Loucy (cell line): Measurements from ENCODE around the gene ANP32A.

Experiments
- EZH2phosphoT487 ChIP-seq: fragments of 200-600 bp; IDR thresholded peaks from 2 replicates; pipeline ENCODE4 v1.6.1; 2018; ENCODE audit warnings: antibody characterized with exemption, mild to moderate bottlenecking, moderate library complexity, borderline replicate concordance
- TF ChIP-seq, protein P1 (sequence below): fragments of 200-600 bp; sonication (generic); conservative IDR thresholded peaks from 2 replicates; pipeline ENCODE4 v1.5.1; 2014; ENCODE audit warnings: mild to moderate bottlenecking, antibody characterized with exemption, low read length

DNA sequence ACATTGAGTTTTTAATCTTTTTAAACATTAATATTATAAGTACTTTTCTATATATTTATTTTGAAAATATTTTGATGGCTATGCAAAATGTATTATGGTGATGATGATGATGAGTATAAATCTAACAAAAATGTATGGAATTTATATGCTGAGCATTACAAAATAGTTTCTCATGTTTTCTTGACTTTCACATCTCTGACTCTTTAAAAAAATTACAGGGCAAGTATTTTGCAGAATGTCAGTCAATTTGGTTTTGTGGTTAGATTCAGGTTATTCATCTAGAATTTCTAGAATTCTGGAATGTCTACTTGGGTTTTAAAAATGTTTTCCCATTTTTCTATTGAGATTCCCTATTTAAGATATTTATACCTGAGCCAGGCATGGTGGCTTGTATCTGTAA is 41.7 kb upstream of the ANP32A start:
- TF ChIP-seq, protein P1, sequence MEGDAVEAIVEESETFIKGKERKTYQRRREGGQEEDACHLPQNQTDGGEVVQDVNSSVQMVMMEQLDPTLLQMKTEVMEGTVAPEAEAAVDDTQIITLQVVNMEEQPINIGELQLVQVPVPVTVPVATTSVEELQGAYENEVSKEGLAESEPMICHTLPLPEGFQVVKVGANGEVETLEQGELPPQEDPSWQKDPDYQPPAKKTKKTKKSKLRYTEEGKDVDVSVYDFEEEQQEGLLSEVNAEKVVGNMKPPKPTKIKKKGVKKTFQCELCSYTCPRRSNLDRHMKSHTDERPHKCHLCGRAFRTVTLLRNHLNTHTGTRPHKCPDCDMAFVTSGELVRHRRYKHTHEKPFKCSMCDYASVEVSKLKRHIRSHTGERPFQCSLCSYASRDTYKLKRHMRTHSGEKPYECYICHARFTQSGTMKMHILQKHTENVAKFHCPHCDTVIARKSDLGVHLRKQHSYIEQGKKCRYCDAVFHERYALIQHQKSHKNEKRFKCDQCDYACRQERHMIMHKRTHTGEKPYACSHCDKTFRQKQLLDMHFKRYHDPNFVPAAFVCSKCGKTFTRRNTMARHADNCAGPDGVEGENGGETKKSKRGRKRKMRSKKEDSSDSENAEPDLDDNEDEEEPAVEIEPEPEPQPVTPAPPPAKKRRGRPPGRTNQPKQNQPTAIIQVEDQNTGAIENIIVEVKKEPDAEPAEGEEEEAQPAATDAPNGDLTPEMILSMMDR = no peak
- no peak for TF ChIP-seq EZH2phosphoT487
